ENCODE data around the gene PLLP. TPM values are rescaled to one million over a fixed set of nuclear protein-coding genes. Genes with fewer than 3 reads are reported as not detected.

The PLLP gene
- total and polyA plus RNA-seq, 9 of the 15 experiments (the other 6 are each of a cell fraction or from before 2014, with no cell fraction given) = 0.09 to 0.96 (median 0.27) TPM

- TF ChIP-seq MYC (IDR thresholded peaks at IDR 0.05; ENCODE audit: low read depth, low read length) (no peak), MYC (CRISPR knock-in tag; IDR thresholded peaks at IDR 0.05; ENCODE audit: borderline replicate concordance, low read depth) (no peak), KAT8 (IDR thresholded peaks at IDR 0.05; ENCODE audit: low read depth) (no peak), SRSF3 (IDR thresholded peaks at IDR 0.05; ENCODE audit: insufficient read depth, low read length) (no peak), ZBTB5 (IDR thresholded peaks at IDR 0.05) (no peak), ZNF589 (CRISPR knock-in tag; IDR thresholded peaks at IDR 0.05; ENCODE audit: low read depth) (0 out of 2 replicates have a peak, but pooled peaks have one; percentile 19), JUN (IDR thresholded peaks at IDR 0.05; ENCODE audit: borderline replicate concordance, low read depth, low read length) (peak; percentile 70), JUN (CRISPR knock-in tag; IDR thresholded peaks at IDR 0.05; ENCODE audit: borderline replicate concordance) (no peak), ZNF699 (CRISPR knock-in tag; IDR thresholded peaks at IDR 0.05; ENCODE audit: insufficient replicate concordance) (no peak), ELF2 (CRISPR knock-in tag; IDR thresholded peaks at IDR 0.05) (no peak), SAP30 (IDR thresholded peaks at IDR 0.05; ENCODE audit: borderline replicate concordance, insufficient read depth, low read depth, low read length, poor library complexity, severe bottlenecking) (no peak), ZNF785 (CRISPR knock-in tag; IDR thresholded peaks at IDR 0.05) (no peak), RNF2 (IDR thresholded peaks at IDR 0.05) (no peak), ZNF586 (CRISPR knock-in tag; conservative IDR thresholded peaks at IDR 0.05) (no peak), ELF1 (tag; IDR thresholded peaks at IDR 0.05) (no peak), ETS2 (tag; IDR thresholded peaks at IDR 0.05; ENCODE audit: borderline replicate concordance, poor library complexity, severe bottlenecking) (no peak), SNIP1 (IDR thresholded peaks at IDR 0.05; ENCODE audit: low read depth) (no peak), KDM1A (IDR thresholded peaks at IDR 0.05) (no peak), TBL1XR1 (IDR thresholded peaks at IDR 0.05; ENCODE audit: low read length in 2 of 2) (no peak), ZBTB8A (IDR thresholded peaks at IDR 0.05; ENCODE audit: partially characterized antibody) (no peak), ZNF41 (CRISPR knock-in tag; conservative IDR thresholded peaks at IDR 0.05) (no peak), HMGN3 (IDR thresholded peaks at IDR 0.05; ENCODE audit: borderline replicate concordance, extremely low read depth, insufficient read length, low read depth, low read length) (no peak), SLC30A9 (CRISPR knock-in tag; IDR thresholded peaks at IDR 0.05) (no peak), ZNF274 (IDR thresholded peaks at IDR 0.05; ENCODE audit: borderline replicate concordance, low read depth, low read length) (no peak), ESRRA (IDR thresholded peaks at IDR 0.05; ENCODE audit: borderline replicate concordance, low read depth) (no peak)
Observed at GRCh38 chr16:57316390-57317017, 32.0 kb upstream of the PLLP start (continued).

Data from K562 (cell line).